SIG-M5 treated with dmso at 0.1 percent for 504 hours (cell line): Measurements from ENCODE around the gene MYO18B.

Experiments
- DNase-seq: peaks from one replicate; lab custom pipeline; 2025; ENCODE audit not compliant: unreplicated experiment; lab: John Stamatoyannopoulos, UW

MYO18B gene

GRCh38 chr22:25817092-25817943, 75.3 kb downstream of the MYO18B start:
- no peak for DNase-seq

- DNase-seq = no peak
These were observed 76.6 kb downstream of the MYO18B start for GRCh38 chr22:25818541-25818940.

GRCh38 chr22:25822344-25822743, 80.4 kb downstream of the MYO18B start:
- DNase-seq = no peak

- DNase-seq = no peak
These were observed 81.3 kb downstream of the MYO18B start for GRCh38 chr22:25823276-25823675.

GRCh38 chr22:25824828-25825423, 82.9 kb downstream of the MYO18B start:
- no peak for DNase-seq

GRCh38 chr22:25827415-25827814, 85.4 kb downstream of the MYO18B start:
- DNase-seq = no peak

- no peak for DNase-seq
These were observed 86.4 kb downstream of the MYO18B start for GRCh38 chr22:25828422-25828821.

- no peak for DNase-seq
These were observed 87.2 kb downstream of the MYO18B start for GRCh38 chr22:25829237-25829636.

- no peak for DNase-seq
These were observed 88.1 kb downstream of the MYO18B start for GRCh38 chr22:25829808-25830777.

- no peak for DNase-seq
These were observed 91.1 kb downstream of the MYO18B start for GRCh38 chr22:25833091-25833490.

- DNase-seq = no peak
These were observed 91.7 kb downstream of the MYO18B start for GRCh38 chr22:25833676-25834075.

- DNase-seq = no peak
These were observed 92.5 kb downstream of the MYO18B start for GRCh38 chr22:25834490-25834889.

- no peak for DNase-seq
These were observed 93.4 kb downstream of the MYO18B start for GRCh38 chr22:25835348-25835747.

- no peak for DNase-seq
These were observed 95.4 kb downstream of the MYO18B start for GRCh38 chr22:25837288-25837900.

GRCh38 chr22:25838960-25839741, 97.2 kb downstream of the MYO18B start:
- DNase-seq = no peak

- DNase-seq = no peak
These were observed 97.8 kb downstream of the MYO18B start for GRCh38 chr22:25839755-25840154.

- no peak for DNase-seq
These were observed 98.2 kb downstream of the MYO18B start for GRCh38 chr22:25840167-25840566.

GRCh38 chr22:25840891-25841290, 98.9 kb downstream of the MYO18B start:
- DNase-seq = no peak

- no peak for DNase-seq
These were observed 99.8 kb downstream of the MYO18B start for GRCh38 chr22:25841775-25842174.
